ENCODE measurements around the gene UGGT2. TPM values are rescaled to one million over a fixed set of nuclear protein-coding genes. Genes with fewer than 3 reads are reported as not detected.
"Not testable (repeated sequence)": the region's sequence is repeated elsewhere in the genome, so short reads cannot be mapped to it uniquely, and the experiment has no call there.

Gene UGGT2
- total RNA-seq, 3 donors from 2014 or later, result 16.6 to 25.5 (median 17.4) TPM

DNA sequence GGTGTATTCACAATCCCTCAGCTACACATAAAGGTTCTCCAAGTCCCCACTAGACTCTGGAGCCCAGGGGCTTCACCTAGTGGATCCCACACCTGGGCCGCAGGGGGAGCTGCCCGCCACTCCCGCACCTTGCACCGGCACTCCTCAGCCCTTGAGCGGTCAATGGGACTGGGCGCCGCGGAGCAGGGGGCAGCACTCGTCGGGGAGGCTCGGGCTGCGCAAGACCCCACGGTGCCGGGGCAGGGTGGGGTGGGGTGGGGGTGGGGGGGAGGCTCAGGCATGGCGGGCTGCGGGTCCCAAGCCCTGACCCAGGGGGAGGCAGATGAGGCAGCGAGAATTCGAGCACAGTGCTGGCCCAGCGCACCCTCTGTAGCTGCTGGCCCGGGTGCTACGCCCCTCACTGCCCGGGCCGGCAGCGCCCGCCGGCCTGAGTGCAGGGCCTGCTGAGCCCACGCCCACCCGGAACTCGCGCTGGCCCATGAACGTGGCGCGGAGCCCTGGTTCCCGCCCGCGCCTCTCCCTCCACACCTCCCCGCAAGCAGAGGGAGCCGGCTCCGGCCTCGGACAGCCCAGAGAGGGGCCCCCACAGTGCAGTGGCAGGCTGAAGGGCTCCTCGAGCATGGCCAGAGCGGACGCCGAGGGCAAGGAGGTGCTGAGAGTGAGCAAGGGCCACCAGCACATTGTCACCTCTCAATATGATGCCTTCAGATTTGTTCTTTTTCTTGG is 121.7 kb downstream of the UGGT2 start:
- Histone ChIP-seq H3K36me3 (ENCODE audit: low read depth) (no peaks in the 10 kb centered on the region), H3K9me3 (peaks cover 23% of the 10 kb centered on the region), H3K4me3 (no peak overlapping the region), H3K4me1 (ENCODE audit: low read depth) (no peaks in the 10 kb centered on the region)
- no peak for ATAC-seq
- DNase-seq, result no peak
- intact Hi-C loops (cut with DNase I, micrococcal nuclease), result no loop called here
- no peak for TF ChIP-seq CTCF (IDR thresholded peaks at IDR 0.05)

- no peaks in the 10 kb centered on the region for H3K36me3 ChIP-seq (ENCODE audit: low read depth)
- DNase-seq (no peak), ATAC-seq (no peak)
- H3K9me3 ChIP-seq, result peaks cover 18% of the 10 kb centered on the region
- TF ChIP-seq CTCF (IDR thresholded peaks at IDR 0.05), result no peak
- intact Hi-C loops (cut with DNase I, micrococcal nuclease), result no loop called here
- no peaks in the 10 kb centered on the region for H3K4me1 ChIP-seq (ENCODE audit: low read depth)
- H3K4me3 ChIP-seq, result no peak overlapping the region
Observed at GRCh38 chr13:95929430-95929829, 123.8 kb downstream of the UGGT2 start.

DNA sequence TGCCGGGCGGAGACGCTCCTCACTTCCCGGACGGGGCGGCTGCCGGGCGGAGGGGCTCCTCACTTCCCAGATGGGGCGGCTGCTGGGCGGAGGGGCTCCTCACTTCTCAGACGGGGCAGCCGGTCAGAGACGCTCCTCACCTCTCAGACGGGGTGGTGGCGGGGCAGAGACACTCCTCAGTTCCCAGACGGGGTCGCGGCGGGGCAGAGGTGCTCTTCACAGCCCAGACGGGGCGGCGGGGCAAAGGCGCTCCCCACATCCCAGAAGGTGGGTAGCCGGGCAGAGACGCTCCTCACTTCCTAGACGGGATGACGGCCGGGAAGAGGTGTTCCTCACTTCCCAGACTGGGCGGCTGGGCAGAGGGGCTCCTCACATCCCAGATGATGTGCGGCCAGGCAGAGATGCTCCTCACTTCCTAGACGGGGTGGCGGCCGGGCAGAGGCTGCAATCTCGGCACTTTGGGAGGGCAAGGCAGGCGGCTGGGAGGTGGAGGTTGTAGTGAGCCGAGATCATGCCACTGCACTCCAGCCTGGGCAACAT is 124.8 kb downstream of the UGGT2 start:
- peaks cover 18% of the 10 kb centered on the region for H3K9me3 ChIP-seq
- DNase-seq; H3K4me3 ChIP-seq; intact Hi-C loops (cut with DNase I, micrococcal nuclease); H3K4me1 ChIP-seq (ENCODE audit: low read depth); H3K36me3 ChIP-seq (ENCODE audit: low read depth); ATAC-seq: not testable (repeated sequence)

DNA sequence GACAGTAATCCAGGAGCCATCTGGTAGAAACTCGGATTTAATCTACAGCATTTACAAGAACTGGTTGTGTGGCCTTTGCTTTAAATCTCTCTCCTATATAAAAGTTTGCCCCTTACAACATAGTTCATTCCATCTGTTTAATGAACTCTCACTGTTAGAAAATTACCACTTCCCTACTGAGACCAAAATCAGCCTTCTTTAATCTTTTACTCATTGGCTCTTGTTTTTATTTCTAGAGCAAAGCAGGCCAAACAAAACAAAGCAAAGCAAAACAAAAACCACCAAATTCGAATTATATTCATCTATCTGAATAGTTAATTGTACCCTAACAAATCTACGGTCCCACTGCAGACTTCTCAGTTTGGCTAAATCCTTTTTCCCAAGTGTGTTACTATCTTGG is 127.0 kb downstream of the UGGT2 start:
- H3K9me3 ChIP-seq, result peaks cover 16% of the 10 kb centered on the region
- no peak for DNase-seq
- no peaks in the 10 kb centered on the region for H3K36me3 ChIP-seq (ENCODE audit: low read depth)
- ATAC-seq, result no peak
- no peaks in the 10 kb centered on the region for H3K4me1 ChIP-seq (ENCODE audit: low read depth)
- TF ChIP-seq CTCF (IDR thresholded peaks at IDR 0.05), result no peak
- intact Hi-C loops (cut with DNase I, micrococcal nuclease), result no loop called here
- H3K4me3 ChIP-seq, result no peak overlapping the region

DNA sequence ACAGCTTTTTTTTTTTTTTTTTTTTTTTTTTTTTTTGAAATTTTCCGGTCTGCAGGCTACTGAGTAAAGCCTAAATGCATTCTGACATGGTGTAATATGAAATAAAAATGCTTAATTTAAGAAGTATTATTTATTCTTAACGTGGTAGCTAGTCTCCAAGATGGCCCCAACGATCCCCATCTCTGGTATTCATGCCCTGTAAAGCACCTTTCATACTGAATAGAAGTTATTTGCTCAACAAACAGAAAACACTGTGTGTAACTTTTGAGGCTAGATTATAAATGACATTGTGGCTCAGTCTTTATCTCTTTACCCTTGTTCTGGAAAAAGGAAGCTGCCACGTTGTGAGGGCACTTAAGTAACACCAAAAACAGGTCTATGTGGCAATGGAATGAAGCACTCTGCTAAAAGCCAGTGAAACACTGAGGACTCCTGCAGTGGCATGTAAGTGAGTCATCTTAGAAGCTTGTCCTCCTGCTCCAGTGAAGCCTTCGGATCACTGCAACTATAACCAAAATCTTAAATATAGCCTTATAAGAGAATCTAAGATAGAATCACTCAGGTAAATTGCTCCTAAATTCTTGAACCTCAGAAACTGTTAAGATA is 128.7 kb downstream of the UGGT2 start:
- no peak for TF ChIP-seq CTCF (IDR thresholded peaks at IDR 0.05)
- intact Hi-C loops (cut with DNase I, micrococcal nuclease), result no loop called here
- Histone ChIP-seq H3K4me3 (no peak overlapping the region), H3K9me3 (peaks cover 10% of the 10 kb centered on the region), H3K36me3 (ENCODE audit: low read depth) (no peaks in the 10 kb centered on the region), H3K4me1 (ENCODE audit: low read depth) (no peaks in the 10 kb centered on the region)
- DNase-seq, result no peak
- no peak for ATAC-seq

DNA sequence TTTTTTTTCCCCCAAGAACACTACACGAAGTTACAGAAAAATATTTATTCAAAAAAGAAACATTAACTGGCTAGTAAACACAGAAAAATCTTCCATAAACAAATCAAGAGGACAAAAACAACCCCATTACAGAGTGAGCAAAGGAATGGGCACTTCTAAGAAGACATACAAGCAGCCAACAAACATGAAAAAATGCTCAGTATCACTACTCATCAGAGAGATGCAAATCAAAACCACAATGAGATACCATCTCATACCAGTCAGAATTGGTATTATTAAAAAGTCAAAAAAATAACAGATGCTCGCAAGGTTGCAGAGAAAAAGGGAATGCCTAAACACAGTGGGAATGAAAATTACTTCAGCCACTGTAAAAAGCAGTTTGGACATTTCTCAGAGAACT is 131.7 kb downstream of the UGGT2 start:
- no peak overlapping the region for H3K4me3 ChIP-seq
- H3K9me3 ChIP-seq, result no peaks in the 10 kb centered on the region
- no peaks in the 10 kb centered on the region for H3K36me3 ChIP-seq (ENCODE audit: low read depth)
- ATAC-seq, result no peak
- no peaks in the 10 kb centered on the region for H3K4me1 ChIP-seq (ENCODE audit: low read depth)
- no peak for DNase-seq
- no peak for TF ChIP-seq CTCF (IDR thresholded peaks at IDR 0.05)
- intact Hi-C loops (cut with DNase I, micrococcal nuclease), result no loop called here

Measured in mucosa of descending colon (tissue), 3 donors.